KMS-11 (cell line): ENCODE data around the gene ADAD1.

ENCODE experiments used
- H2AFZ ChIP-seq: fragments of 200-600 bp; sonication (generic); 2 replicates; pipeline ENCODE4 v1.6.1; 2016; ENCODE audit warnings: antibody characterized with exemption, mixed run types, low read depth
- H3K27ac ChIP-seq: fragments of 200-600 bp; sonication (generic); 2 replicates; pipeline ENCODE4 v1.6.1; 2016; ENCODE audit warnings: mild to moderate bottlenecking, mixed run types
- H3K27me3 ChIP-seq: fragments of 200-600 bp; sonication (generic); 2 replicates; pipeline ENCODE4 v1.6.1; 2017; ENCODE audit warnings: mild to moderate bottlenecking, low read depth, mixed run types, moderate library complexity; ENCODE audit not compliant: insufficient read depth
- H3K36me3 ChIP-seq: fragments of 200-600 bp; sonication (generic); 2 replicates; pipeline ENCODE4 v1.6.1; 2017; ENCODE audit warnings: mild to moderate bottlenecking, mixed run types; ENCODE audit not compliant: insufficient read depth
- H3K4me1 ChIP-seq: fragments of 200-600 bp; sonication (generic); 2 replicates; pipeline ENCODE4 v1.6.1; 2016; ENCODE audit warnings: mild to moderate bottlenecking, low read depth, mixed run types; ENCODE audit not compliant: poor library complexity, severe bottlenecking
- H3K4me2 ChIP-seq: fragments of 200-600 bp; sonication (generic); 2 replicates; pipeline ENCODE4 v1.7.0; 2016; ENCODE audit warnings: mild to moderate bottlenecking, mixed run types
- H3K4me3 ChIP-seq: fragments of 200-600 bp; sonication (generic); IDR thresholded peaks from 2 replicates; pipeline ENCODE4 v1.6.1; 2017; ENCODE audit warnings: low read depth, low read length, mixed read lengths; ENCODE audit not compliant: insufficient read depth
- H3K79me2 ChIP-seq: fragments of 200-600 bp; sonication (generic); 2 replicates; pipeline ENCODE4 v1.6.1; 2016; ENCODE audit warnings: low read depth, mixed run types; ENCODE audit not compliant: insufficient read depth
- H3K9ac ChIP-seq: fragments of 200-600 bp; sonication (generic); 2 replicates; pipeline ENCODE4 v1.6.1; 2016; ENCODE audit warnings: mild to moderate bottlenecking, mixed run types
- H4K20me1 ChIP-seq: fragments of 200-600 bp; sonication (generic); 2 replicates; pipeline ENCODE4 v1.6.1; 2016; ENCODE audit warnings: mild to moderate bottlenecking, mixed run types; ENCODE audit not compliant: insufficient read depth
- CTCF ChIP-seq: fragments of 200-600 bp; sonication (generic); conservative IDR thresholded peaks from 2 replicates; pipeline ENCODE4 v1.6.1; 2017; ENCODE audit warnings: low read depth, mild to moderate bottlenecking, antibody characterized with exemption, low read length, moderate library complexity, mixed read lengths

The ADAD1 gene

GRCh38 chr4:122456231-122457116 is 77.7 kb downstream of the ADAD1 start, which contains the start of gene IL2:
TSS of gene IL2 (minus strand) at chr4:122456725. CDS start at chr4:122456440, 285 bp downstream.
- H3K4me1 ChIP-seq, result peaks cover 32% of the 10 kb centered on the region
- H2AFZ ChIP-seq, result no peak within 1 kb of the TSS
- no peak within 1 kb of the TSS for H3K9ac ChIP-seq
- no peak within 1 kb of the TSS for H3K4me3 ChIP-seq
- no peaks in the 10 kb centered on the region for H3K79me2 ChIP-seq
- H4K20me1 ChIP-seq, result no peaks in the 10 kb centered on the region
- H3K27ac ChIP-seq, result no peak within 1 kb of the TSS
- H3K27me3 ChIP-seq, result no peaks in the 10 kb centered on the region
- H3K4me2 ChIP-seq, result no peak within 1 kb of the TSS
- H3K36me3 ChIP-seq, result no peaks in the 10 kb centered on the region
- TF ChIP-seq CTCF, result no peak

GRCh38 chr4:122458625-122459024 is 79.8 kb downstream of the ADAD1 start:
- no peaks in the 10 kb centered on the region for H3K27me3 ChIP-seq
- peak overlapping the region; percentile 59 for H3K4me2 ChIP-seq
- no peak for TF ChIP-seq CTCF
- peaks cover 23% of the 10 kb centered on the region for H3K4me1 ChIP-seq
- no peak overlapping the region for H3K9ac ChIP-seq
- H3K79me2 ChIP-seq, result no peaks in the 10 kb centered on the region
- no peaks in the 10 kb centered on the region for H4K20me1 ChIP-seq
- no peak overlapping the region for H3K27ac ChIP-seq
- H3K4me3 ChIP-seq, result no peak overlapping the region
- H2AFZ ChIP-seq, result peak overlapping the region; percentile 55
- H3K36me3 ChIP-seq, result no peaks in the 10 kb centered on the region

- Histone ChIP-seq H3K9ac (no peak overlapping the region), H3K27ac (no peak overlapping the region), H4K20me1 (no peaks in the 10 kb centered on the region), H3K4me2 (peak overlapping the region; percentile 50), H3K79me2 (no peaks in the 10 kb centered on the region), H3K4me3 (no peak overlapping the region), H3K27me3 (no peaks in the 10 kb centered on the region), H3K4me1 (peaks cover 35% of the 10 kb centered on the region), H2AFZ (no peak overlapping the region), H3K36me3 (no peaks in the 10 kb centered on the region)
- no peak for TF ChIP-seq CTCF
Observed at GRCh38 chr4:122469457-122469856, 90.6 kb downstream of the ADAD1 start.

GRCh38 chr4:122475233-122475632 is 96.4 kb downstream of the ADAD1 start:
- peaks cover 38% of the 10 kb centered on the region for H3K4me1 ChIP-seq

More at GRCh38 chr4:122475233-122475632, 96.4 kb downstream of the ADAD1 start:
- Histone ChIP-seq H3K9ac (no peak overlapping the region), H3K79me2 (no peaks in the 10 kb centered on the region), H3K27me3 (no peaks in the 10 kb centered on the region), H3K4me3 (no peak overlapping the region), H2AFZ (no peak overlapping the region), H3K27ac (no peak overlapping the region), H4K20me1 (no peaks in the 10 kb centered on the region), H3K4me2 (no peak overlapping the region), H3K36me3 (no peaks in the 10 kb centered on the region)
- TF ChIP-seq CTCF, result no peak
